ENCODE measurements around the gene IQGAP2.
"Not testable (repeated sequence)": the region's sequence is repeated elsewhere in the genome, so short reads cannot be mapped to it uniquely, and the experiment has no call there.

IQGAP2 gene

GRCh38 chr5:76601470-76601869, 198.4 kb downstream of the IQGAP2 start:
- H3K36me3 Mint-ChIP-seq = peaks cover 40% of the 10 kb centered on the region
- H3K4me3 Mint-ChIP-seq = no peak overlapping the region
- peak; percentile 24 for DNase-seq
- CTCF ChIA-PET = interaction anchor here (0.7 to 6.6 kb wide), 12 partner anchors 9 to 415 kb away, joined by 3 to 75 read pairs (median 4); no protein-coding TSS in a partner anchor
- no peaks in the 10 kb centered on the region for H3K9me3 Mint-ChIP-seq
- H3K4me1 Mint-ChIP-seq = no peaks in the 10 kb centered on the region
- H3K27ac Mint-ChIP-seq = no peak overlapping the region
- H3K27me3 Mint-ChIP-seq = no peaks in the 10 kb centered on the region

- no peaks in the 10 kb centered on the region for H3K9me3 Mint-ChIP-seq
- CTCF ChIA-PET = interaction anchor here (0.7 to 6.6 kb wide), 12 partner anchors 9 to 188 kb away, joined by 3 to 75 read pairs (median 4); no protein-coding TSS in a partner anchor
These were observed 199.1 kb downstream of the IQGAP2 start for GRCh38 chr5:76602094-76602726.

GRCh38 chr5:76603991-76604390, 200.9 kb downstream of the IQGAP2 start:
- not testable (repeated sequence) for DNase-seq, H3K9me3 Mint-ChIP-seq, H3K4me1 Mint-ChIP-seq, H3K4me3 Mint-ChIP-seq, H3K27me3 Mint-ChIP-seq, H3K27ac Mint-ChIP-seq
- H3K36me3 Mint-ChIP-seq = peaks cover 45% of the 10 kb centered on the region
- CTCF ChIA-PET = interaction anchor here (0.6 kb wide), 1 partner anchor 170 kb away, joined by 3 read pairs; no protein-coding TSS in a partner anchor

More at GRCh38 chr5:76602094-76602726, 199.1 kb downstream of the IQGAP2 start:
- no peaks in the 10 kb centered on the region for H3K27me3 Mint-ChIP-seq
- no peak overlapping the region for H3K27ac Mint-ChIP-seq
- H3K4me3 Mint-ChIP-seq = no peak overlapping the region
- peaks cover 41% of the 10 kb centered on the region for H3K36me3 Mint-ChIP-seq
- no peaks in the 10 kb centered on the region for H3K4me1 Mint-ChIP-seq
- no peak for DNase-seq

GRCh38 chr5:76604838-76605237, 201.8 kb downstream of the IQGAP2 start:
- H3K36me3 Mint-ChIP-seq = peaks cover 44% of the 10 kb centered on the region
- H3K4me1 Mint-ChIP-seq = peaks cover 8% of the 10 kb centered on the region
- no peak overlapping the region for H3K4me3 Mint-ChIP-seq
- CTCF ChIA-PET = interaction anchor here (0.6 kb wide), 1 partner anchor 169 kb away, joined by 3 read pairs; no protein-coding TSS in a partner anchor
- H3K9me3 Mint-ChIP-seq = no peaks in the 10 kb centered on the region
- H3K27me3 Mint-ChIP-seq = no peaks in the 10 kb centered on the region
- H3K27ac Mint-ChIP-seq = no peak overlapping the region
- no peak for DNase-seq

GRCh38 chr5:76606701-76607100, 203.6 kb downstream of the IQGAP2 start:
- no peaks in the 10 kb centered on the region for H3K27me3 Mint-ChIP-seq
- peaks cover 8% of the 10 kb centered on the region for H3K4me1 Mint-ChIP-seq
- no peak for DNase-seq
- no peak overlapping the region for H3K4me3 Mint-ChIP-seq
- no peaks in the 10 kb centered on the region for H3K9me3 Mint-ChIP-seq
- CTCF ChIA-PET = interaction anchor here (1.4 kb wide), 2 partner anchors 34 to 168 kb away, joined by 4 to 6 read pairs; no protein-coding TSS in a partner anchor
- H3K36me3 Mint-ChIP-seq = peaks cover 50% of the 10 kb centered on the region
- no peak overlapping the region for H3K27ac Mint-ChIP-seq

- Mint-ChIP-seq H3K4me1 (peaks cover 8% of the 10 kb centered on the region), H3K27ac (peak overlapping the region; percentile 56), H3K4me3 (no peak overlapping the region), H3K36me3 (peaks cover 49% of the 10 kb centered on the region), H3K27me3 (no peaks in the 10 kb centered on the region), H3K9me3 (no peaks in the 10 kb centered on the region)
- no peak for DNase-seq
- CTCF ChIA-PET = interaction anchor here (1.4 kb wide), 1 partner anchor 167 kb away, joined by 6 read pairs; no protein-coding TSS in a partner anchor
These were observed 204.3 kb downstream of the IQGAP2 start for GRCh38 chr5:76607353-76607871.

- H3K27me3 Mint-ChIP-seq = no peaks in the 10 kb centered on the region
- no peak overlapping the region for H3K4me3 Mint-ChIP-seq
- peak overlapping the region; percentile 56 for H3K27ac Mint-ChIP-seq
- DNase-seq = no peak
- H3K36me3 Mint-ChIP-seq = peaks cover 52% of the 10 kb centered on the region
- CTCF ChIA-PET = interaction anchor here (1.0 to 3.4 kb wide), 5 partner anchors 9 to 166 kb away, joined by 3 to 15 read pairs (median 5); no protein-coding TSS in a partner anchor
- H3K4me1 Mint-ChIP-seq = peaks cover 8% of the 10 kb centered on the region
- H3K9me3 Mint-ChIP-seq = no peaks in the 10 kb centered on the region
These were observed 205.7 kb downstream of the IQGAP2 start for GRCh38 chr5:76608833-76609232.

GRCh38 chr5:76610196-76610595, 207.1 kb downstream of the IQGAP2 start:
- no peak overlapping the region for H3K27ac Mint-ChIP-seq
- H3K4me1 Mint-ChIP-seq = peaks cover 8% of the 10 kb centered on the region
- H3K36me3 Mint-ChIP-seq = peaks cover 44% of the 10 kb centered on the region
- CTCF ChIA-PET = interaction anchor here (1.1 to 3.4 kb wide), 3 partner anchors 8 to 164 kb away, joined by 5 to 15 read pairs (median 5); no protein-coding TSS in a partner anchor
- no peaks in the 10 kb centered on the region for H3K27me3 Mint-ChIP-seq
- no peaks in the 10 kb centered on the region for H3K9me3 Mint-ChIP-seq
- H3K4me3 Mint-ChIP-seq = no peak overlapping the region
- no peak for DNase-seq

- Mint-ChIP-seq H3K4me1 (peaks cover 3% of the 10 kb centered on the region), H3K4me3 (no peak overlapping the region), H3K9me3 (no peaks in the 10 kb centered on the region), H3K36me3 (peaks cover 42% of the 10 kb centered on the region), H3K27me3 (no peaks in the 10 kb centered on the region), H3K27ac (no peak overlapping the region)
- CTCF ChIA-PET = no interaction called here
- DNase-seq = no peak
These were observed 209.9 kb downstream of the IQGAP2 start for GRCh38 chr5:76612942-76613341.

GRCh38 chr5:76615759-76616158, 212.7 kb downstream of the IQGAP2 start:
- Mint-ChIP-seq H3K9me3 (no peaks in the 10 kb centered on the region), H3K27ac (no peak overlapping the region), H3K36me3 (peaks cover 46% of the 10 kb centered on the region), H3K27me3 (no peaks in the 10 kb centered on the region), H3K4me3 (no peak overlapping the region), H3K4me1 (no peaks in the 10 kb centered on the region)
- DNase-seq = no peak
- CTCF ChIA-PET = interaction anchor here (0.9 to 1.8 kb wide), 2 partner anchors 14 to 159 kb away, joined by 3 to 4 read pairs; no protein-coding TSS in a partner anchor

- Mint-ChIP-seq H3K27me3 (no peaks in the 10 kb centered on the region), H3K4me3 (no peak overlapping the region), H3K9me3 (no peaks in the 10 kb centered on the region), H3K4me1 (no peaks in the 10 kb centered on the region), H3K36me3 (peaks cover 46% of the 10 kb centered on the region), H3K27ac (no peak overlapping the region)
- DNase-seq = no peak
- CTCF ChIA-PET = interaction anchor here (1.2 to 1.8 kb wide), 2 partner anchors 15 to 99 kb away, joined by 3 to 4 read pairs; no protein-coding TSS in a partner anchor
These were observed 213.1 kb downstream of the IQGAP2 start for GRCh38 chr5:76616206-76616605.

GRCh38 chr5:76617229-76617628, 214.1 kb downstream of the IQGAP2 start:
- DNase-seq = no peak
- Mint-ChIP-seq H3K4me1 (no peaks in the 10 kb centered on the region), H3K36me3 (peaks cover 42% of the 10 kb centered on the region), H3K4me3 (no peak overlapping the region), H3K9me3 (no peaks in the 10 kb centered on the region), H3K27me3 (no peaks in the 10 kb centered on the region), H3K27ac (no peak overlapping the region)
- CTCF ChIA-PET = interaction anchor here (1.2 to 1.3 kb wide), 2 partner anchors 98 to 157 kb away, joined by 3 to 4 read pairs; no protein-coding TSS in a partner anchor

GRCh38 chr5:76617675-76618074, 214.6 kb downstream of the IQGAP2 start:
- H3K36me3 Mint-ChIP-seq = peaks cover 40% of the 10 kb centered on the region
- CTCF ChIA-PET = interaction anchor here (1.2 to 1.3 kb wide), 2 partner anchors 97 to 157 kb away, joined by 3 to 4 read pairs; no protein-coding TSS in a partner anchor
- H3K27me3 Mint-ChIP-seq = no peaks in the 10 kb centered on the region
- no peak for DNase-seq
- no peaks in the 10 kb centered on the region for H3K9me3 Mint-ChIP-seq
- no peak overlapping the region for H3K4me3 Mint-ChIP-seq
- H3K4me1 Mint-ChIP-seq = no peaks in the 10 kb centered on the region
- no peak overlapping the region for H3K27ac Mint-ChIP-seq

GRCh38 chr5:76620166-76620565, 217.1 kb downstream of the IQGAP2 start:
- no peaks in the 10 kb centered on the region for H3K27me3 Mint-ChIP-seq
- no peak overlapping the region for H3K4me3 Mint-ChIP-seq
- H3K4me1 Mint-ChIP-seq = no peaks in the 10 kb centered on the region
- H3K9me3 Mint-ChIP-seq = no peaks in the 10 kb centered on the region
- no peak for DNase-seq
- no peak overlapping the region for H3K27ac Mint-ChIP-seq
- CTCF ChIA-PET = no interaction called here
- peaks cover 33% of the 10 kb centered on the region for H3K36me3 Mint-ChIP-seq

All from activated naive CD4-positive, alpha-beta T cell treated with anti-CD3 and anti-CD28 coated beads, Interleukin-2, amount 10 ng/mL, durations not matched to agents 7 days and 5 days (primary cell).